GM12801 (cell line): ENCODE measurements around the gene KRT82.

ENCODE experiments used
- CTCF ChIP-seq: IDR thresholded peaks from one replicate; pipeline ENCODE4 v1.5.1; 2011; ENCODE audit warnings: control low read depth; ENCODE audit not compliant: insufficient read length; ENCODE audit errors: extremely low read depth

The KRT82 gene

GRCh38 chr12:52395761-52396434 is 10.2 kb downstream of the KRT82 start:
- no peak for TF ChIP-seq CTCF

GRCh38 chr12:52394836-52395405 is 11.2 kb downstream of the KRT82 start:
- no peak for TF ChIP-seq CTCF

GRCh38 chr12:52392465-52393007 is 13.6 kb downstream of the KRT82 start:
- TF ChIP-seq CTCF: no peak

GRCh38 chr12:52391618-52392002 is 14.5 kb downstream of the KRT82 start:
- TF ChIP-seq CTCF: no peak

- TF ChIP-seq CTCF: no peak
Measured at GRCh38 chr12:52390739-52391617, 15.2 kb downstream of the KRT82 start.

GRCh38 chr12:52389313-52390207 is 16.6 kb downstream of the KRT82 start:
- TF ChIP-seq CTCF: no peak
